Transverse colon (tissue), 4 donors: ENCODE results near the gene SLC35A3. TPM values are rescaled to one million over a fixed set of nuclear protein-coding genes. Genes with fewer than 3 reads are reported as not detected.
A peak's percentile ranks its signal among the peaks of the same experiment; 100 is the strongest.

Source experiments
- DNase-seq: peaks from one replicate; pipeline ENCODE4 v3.0.0-alpha.2; 2019
- H3K27ac ChIP-seq, 4 donors: fragments of 200-600 bp; sonication (generic); 2 replicates each; pipeline ENCODE4 v1.5.1; 2016 to 2018; ENCODE audit warnings: inconsistent platforms in 4 of 4
- H3K27me3 ChIP-seq: fragments of 200-600 bp; sonication (generic); 2 replicates; pipeline ENCODE4 v1.5.1; 2017; ENCODE audit warnings: inconsistent platforms
- H3K36me3 ChIP-seq, 4 donors: fragments of 200-600 bp; sonication (generic); 2 replicates each; pipeline ENCODE4 v1.5.1; 2017 to 2019; ENCODE audit warnings: inconsistent platforms in 4 of 4
- H3K4me1 ChIP-seq, 4 donors: fragments of 200-600 bp; sonication (generic); 2 replicates each; pipeline ENCODE4 v1.5.1; 2017 to 2020; ENCODE audit warnings: inconsistent platforms in 4 of 4
- H3K4me3 ChIP-seq, 4 donors: fragments of 200-600 bp; sonication (generic); 1 replicate in 1 of 4; 2 replicates in 3 of 4; pipeline versions ENCODE4 v1.5.1 to v1.6.1; 2017 to 2019; ENCODE audit warnings: inconsistent platforms in 4 of 4
- H3K9me3 ChIP-seq, 2 donors: fragments of 200-600 bp; sonication (generic); 2 replicates each; pipeline ENCODE4 v1.5.1; 2017 to 2019; ENCODE audit warnings: inconsistent platforms in 2 of 2
- EP300 ChIP-seq: sonication (generic); formaldehyde crosslinking; IDR thresholded peaks from one replicate; pipeline ENCODE4 v1.6.1; 2017; ENCODE audit warnings: antibody characterized with exemption, low read depth
- POLR2A ChIP-seq: fragments of 450-650 bp; IDR thresholded peaks from one replicate; pipeline ENCODE4 v1.6.1; 2016; ENCODE audit warnings: antibody characterized with exemption, mild to moderate bottlenecking, moderate library complexity
- POLR2AphosphoS5 ChIP-seq, 3 donors: sonication (generic); formaldehyde crosslinking; IDR thresholded peaks; one replicate each; pipeline ENCODE4 v1.6.1; 2016; ENCODE audit warnings: antibody characterized with exemption in 3 of 3
- WGBS, 2 donors: methylation state at CpG; one replicate each; pipeline ENCODE4 v1.1.5; 2018; ENCODE audit warnings: low coverage in 1 of 2; 5-methylcytosine and 5-hydroxymethylcytosine counted together
- in situ Hi-C, 4 donors: fragments of 200-750 bp; cut with MboI; loops; one replicate each; pipeline versions ENCODE4 v1.15.0 to v1.15.1; 2017; ENCODE audit warnings: low sequenced_read_pairs in 3 of 4, low pct_ligation_motif_present in 1 of 4, low pct_unique_long_range_greater_than_20kb in 1 of 4
- intact Hi-C: fragments of 100-400 bp; cut with DNase I; formaldehyde crosslinking; loops from one replicate; pipeline ENCODE4 v1.15.1; 2023; ENCODE audit warnings: low total_unique reads
- total RNA-seq, 4 donors: library from RNA; depleted of rRNA; stranded (reverse); fragments of >200 nt; gene quantifications; one replicate each; pipeline ENCODE4 v1.1.0, GENCODE V29; 2016
- TF ChIP-seq, protein P1 (sequence below), 5 experiments: fragments of 200-600 bp in 3 of 5; fragments of 450-650 bp in 2 of 5; sonication (generic) in 3 of 5; IDR thresholded peaks; 1 replicate in 2 of 5; 2 replicates in 3 of 5; pipeline ENCODE4 v1.5.1; 2016 to 2017; ENCODE audit warnings: antibody characterized with exemption in 5 of 5, inconsistent platforms in 3 of 5, mild to moderate bottlenecking in 2 of 5, moderate library complexity in 1 of 5

SLC35A3 gene
- total RNA-seq, 4 donors from 2014 or later = 74.4 to 151 (median 111) TPM

DNA sequence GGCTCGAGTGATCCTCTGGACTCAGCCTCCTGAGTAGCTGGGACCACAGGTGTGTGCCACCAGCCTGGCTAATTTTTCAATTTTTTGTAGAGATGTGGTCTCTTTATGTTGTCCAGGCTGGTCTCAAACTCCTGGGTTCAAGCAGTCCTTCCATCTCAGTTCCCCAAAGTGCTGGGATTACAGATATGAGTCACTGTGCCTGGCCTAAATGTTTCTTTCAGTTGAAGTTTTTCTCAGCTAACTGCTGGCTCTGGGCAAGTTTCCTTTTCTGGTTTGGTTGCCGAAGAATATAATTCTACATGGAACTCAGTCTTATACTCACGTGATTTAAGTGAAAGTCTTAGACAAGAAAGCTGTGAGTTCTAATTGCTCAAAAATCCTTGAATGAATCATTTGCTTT lies 106.0 kb downstream of the SLC35A3 start:
- WGBS, 2 donors = 69 to 72% methylated on average over 2 to 3 of the region's 3 CpGs
- peaks cover 0 to 33% (median 10%) of the 10 kb centered on the region in 4 donors for H3K36me3 ChIP-seq

DNA sequence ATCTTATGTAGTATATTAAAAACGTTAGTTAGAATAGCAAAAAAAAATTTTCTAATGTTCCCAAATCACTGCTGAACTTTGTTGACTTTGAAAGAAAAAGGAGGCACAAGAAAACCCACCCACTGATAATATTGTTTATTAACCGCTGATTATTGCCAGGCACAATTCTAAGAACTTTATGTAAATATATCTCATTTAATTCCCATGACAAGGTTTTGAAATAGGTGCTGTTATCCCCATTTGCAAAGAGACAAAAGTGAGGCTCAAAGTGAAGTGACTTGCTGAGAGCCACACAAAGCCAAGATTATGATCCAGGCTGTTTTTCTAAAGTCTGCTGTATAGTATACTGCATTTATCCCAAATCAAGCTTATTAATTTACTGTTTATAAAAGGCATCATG lies 106.5 kb downstream of the SLC35A3 start:
- WGBS, 2 donors = 75 to 78% methylated on average over 2 of the region's 2 CpGs
- TF ChIP-seq, protein P1, sequence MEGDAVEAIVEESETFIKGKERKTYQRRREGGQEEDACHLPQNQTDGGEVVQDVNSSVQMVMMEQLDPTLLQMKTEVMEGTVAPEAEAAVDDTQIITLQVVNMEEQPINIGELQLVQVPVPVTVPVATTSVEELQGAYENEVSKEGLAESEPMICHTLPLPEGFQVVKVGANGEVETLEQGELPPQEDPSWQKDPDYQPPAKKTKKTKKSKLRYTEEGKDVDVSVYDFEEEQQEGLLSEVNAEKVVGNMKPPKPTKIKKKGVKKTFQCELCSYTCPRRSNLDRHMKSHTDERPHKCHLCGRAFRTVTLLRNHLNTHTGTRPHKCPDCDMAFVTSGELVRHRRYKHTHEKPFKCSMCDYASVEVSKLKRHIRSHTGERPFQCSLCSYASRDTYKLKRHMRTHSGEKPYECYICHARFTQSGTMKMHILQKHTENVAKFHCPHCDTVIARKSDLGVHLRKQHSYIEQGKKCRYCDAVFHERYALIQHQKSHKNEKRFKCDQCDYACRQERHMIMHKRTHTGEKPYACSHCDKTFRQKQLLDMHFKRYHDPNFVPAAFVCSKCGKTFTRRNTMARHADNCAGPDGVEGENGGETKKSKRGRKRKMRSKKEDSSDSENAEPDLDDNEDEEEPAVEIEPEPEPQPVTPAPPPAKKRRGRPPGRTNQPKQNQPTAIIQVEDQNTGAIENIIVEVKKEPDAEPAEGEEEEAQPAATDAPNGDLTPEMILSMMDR (IDR thresholded peaks at IDR 0.05) = no peak
- TF ChIP-seq EP300 = no peak
- TF ChIP-seq POLR2A = no peak
- TF ChIP-seq POLR2AphosphoS5 (IDR thresholded peaks at IDR 0.05) = no peak

More for the DNA sequence above, 106.0 kb downstream of the SLC35A3 start:
- DNase-seq = no peak
- Histone ChIP-seq H3K9me3 (no peaks in the 10 kb centered on the region), H3K27me3 (no peaks in the 10 kb centered on the region), H3K27ac (peak overlapping the region in 1 of 4 donors; percentile 20), H3K4me3 (no peak overlapping the region), H3K4me1 (no peaks in the 10 kb centered on the region)
- intact Hi-C loops (no loop called here), in situ Hi-C loops (no loop called here)
- no peak for TF ChIP-seq POLR2A
- TF ChIP-seq POLR2AphosphoS5 (IDR thresholded peaks at IDR 0.05) = no peak
- no peak for TF ChIP-seq EP300

DNA sequence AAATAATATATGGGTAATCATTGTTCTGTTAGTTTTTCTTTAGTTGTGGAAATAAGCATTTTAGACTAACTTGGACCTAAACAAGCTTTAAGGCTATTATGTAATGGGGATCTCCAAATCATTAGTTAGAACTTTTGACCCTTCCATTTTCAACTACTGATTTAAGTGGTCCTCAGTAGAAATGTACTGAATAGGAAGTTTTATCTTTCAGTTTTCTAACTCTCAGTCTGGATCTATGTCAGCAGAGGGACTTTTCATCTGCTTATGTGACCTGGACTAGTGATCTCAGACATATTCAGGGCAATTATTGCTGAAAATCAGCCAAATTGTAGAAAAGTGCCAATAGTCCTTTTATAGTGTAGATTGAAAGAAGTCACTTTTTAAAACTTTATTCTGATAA lies 106.9 kb downstream of the SLC35A3 start:
- Histone ChIP-seq H3K36me3 (peaks cover 0 to 41% (median 14%) of the 10 kb centered on the region in 4 donors), H3K27ac (no peak overlapping the region), H3K4me3 (no peak overlapping the region), H3K27me3 (no peaks in the 10 kb centered on the region), H3K9me3 (no peaks in the 10 kb centered on the region), H3K4me1 (peaks cover 0 to 4% (median 0%) of the 10 kb centered on the region in 4 donors)
- TF ChIP-seq, protein P1 (IDR thresholded peaks at IDR 0.05) = no peak
- DNase-seq = no peak
- intact Hi-C loops (no loop called here), in situ Hi-C loops (no loop called here)

More for the DNA sequence above, 106.5 kb downstream of the SLC35A3 start:
- H3K36me3 ChIP-seq = peaks cover 0 to 37% (median 12%) of the 10 kb centered on the region in 4 donors
- no peak overlapping the region for H3K27ac ChIP-seq
- DNase-seq = no peak
- H3K9me3 ChIP-seq = no peaks in the 10 kb centered on the region
- H3K4me3 ChIP-seq = no peak overlapping the region
- intact Hi-C loops (no loop called here), in situ Hi-C loops (no loop called here)
- H3K27me3 ChIP-seq = no peaks in the 10 kb centered on the region
- H3K4me1 ChIP-seq = peaks cover 0 to 4% (median 0%) of the 10 kb centered on the region in 4 donors

DNA sequence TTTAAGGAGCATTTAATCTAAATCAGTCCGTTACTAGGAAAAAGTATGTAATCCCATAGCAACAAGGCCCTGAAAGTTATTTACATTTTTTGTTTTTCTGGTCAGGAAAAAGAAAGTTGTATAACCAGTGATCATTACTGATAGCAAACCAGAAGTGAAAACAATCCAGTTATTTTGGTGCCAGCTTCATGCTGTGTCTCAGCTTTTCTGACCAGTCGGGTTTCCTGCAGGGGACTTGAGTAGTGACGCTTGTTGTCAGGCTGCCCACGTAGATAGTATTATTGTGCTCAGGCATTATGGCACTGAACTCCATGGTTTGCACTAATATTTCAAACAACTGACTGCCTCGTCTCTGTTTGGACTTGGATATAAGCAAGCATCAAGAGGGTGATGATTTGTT lies 107.7 kb downstream of the SLC35A3 start:
- H3K36me3 ChIP-seq = peaks cover 0 to 42% (median 15%) of the 10 kb centered on the region in 4 donors
- no peak overlapping the region for H3K27ac ChIP-seq

More for the DNA sequence above, 107.7 kb downstream of the SLC35A3 start:
- intact Hi-C loops (no loop called here), in situ Hi-C loops (no loop called here)
- H3K9me3 ChIP-seq = no peaks in the 10 kb centered on the region
- no peak for DNase-seq
- H3K27me3 ChIP-seq = no peaks in the 10 kb centered on the region
- peaks cover 0 to 4% (median 0%) of the 10 kb centered on the region in 4 donors for H3K4me1 ChIP-seq
- H3K4me3 ChIP-seq = no peak overlapping the region
- WGBS, 2 donors = 92 to 94% methylated on average over 2 to 5 of the region's 5 CpGs
- TF ChIP-seq, protein P1 (IDR thresholded peaks at IDR 0.05) = no peak
- TF ChIP-seq EP300 (no peak), POLR2AphosphoS5 (IDR thresholded peaks at IDR 0.05) (no peak), POLR2A (no peak)
